ENCODE data around the gene MAP4K2. TPM values are rescaled to one million over a fixed set of nuclear protein-coding genes. Genes with fewer than 3 reads are reported as not detected.

The MAP4K2 gene
- total and polyA plus RNA-seq, 9 donors, result 7.4 to 15.5 (median 12.3) TPM

- no peaks in the 10 kb centered on the region for H3K9me3 ChIP-seq (replicated peaks; ENCODE audit: control insufficient read depth, low read depth, low read length)
- no peak for DNase-seq
- H3K27ac ChIP-seq (ENCODE audit: low read length), result no peak overlapping the region
- H3K27me3 ChIP-seq (ENCODE audit: control insufficient read depth, insufficient read depth, low read length), result no peaks in the 10 kb centered on the region
- no peaks in the 10 kb centered on the region for H3K36me3 ChIP-seq (ENCODE audit: control insufficient read depth, insufficient read depth, low read length)
- 91% methylated on average over 16 of the region's 28 CpGs for WGBS (ENCODE audit: insufficient coverage)
- H3K4me3 ChIP-seq (ENCODE audit: low read length), result no peak overlapping the region
- H3K4me1 ChIP-seq (ENCODE audit: control insufficient read depth, insufficient read depth, low read length), result peaks cover 2% of the 10 kb centered on the region
Observed at GRCh38 chr11:64838600-64839334, 35.8 kb upstream of the MAP4K2 start.

GRCh38 chr11:64837887-64838351 is 34.9 kb upstream of the MAP4K2 start:
- H3K4me1 ChIP-seq (ENCODE audit: control insufficient read depth, insufficient read depth, low read length), result no peaks in the 10 kb centered on the region
- WGBS (ENCODE audit: insufficient coverage), result 87% methylated on average over 8 of the region's 10 CpGs
- no peaks in the 10 kb centered on the region for H3K36me3 ChIP-seq (ENCODE audit: control insufficient read depth, insufficient read depth, low read length)
- H3K27ac ChIP-seq (ENCODE audit: low read length), result no peak overlapping the region
- H3K27me3 ChIP-seq (ENCODE audit: control insufficient read depth, insufficient read depth, low read length), result no peaks in the 10 kb centered on the region
- no peak overlapping the region for H3K4me3 ChIP-seq (ENCODE audit: low read length)
- H3K9me3 ChIP-seq (replicated peaks; ENCODE audit: control insufficient read depth, low read depth, low read length), result no peaks in the 10 kb centered on the region
- DNase-seq, result no peak

GRCh38 chr11:64836448-64837072 is 33.5 kb upstream of the MAP4K2 start:
- DNase-seq, result no peak
- 65% methylated on average over 8 of the region's 16 CpGs for WGBS (ENCODE audit: insufficient coverage)
- no peak overlapping the region for H3K4me3 ChIP-seq (ENCODE audit: low read length)

DNA sequence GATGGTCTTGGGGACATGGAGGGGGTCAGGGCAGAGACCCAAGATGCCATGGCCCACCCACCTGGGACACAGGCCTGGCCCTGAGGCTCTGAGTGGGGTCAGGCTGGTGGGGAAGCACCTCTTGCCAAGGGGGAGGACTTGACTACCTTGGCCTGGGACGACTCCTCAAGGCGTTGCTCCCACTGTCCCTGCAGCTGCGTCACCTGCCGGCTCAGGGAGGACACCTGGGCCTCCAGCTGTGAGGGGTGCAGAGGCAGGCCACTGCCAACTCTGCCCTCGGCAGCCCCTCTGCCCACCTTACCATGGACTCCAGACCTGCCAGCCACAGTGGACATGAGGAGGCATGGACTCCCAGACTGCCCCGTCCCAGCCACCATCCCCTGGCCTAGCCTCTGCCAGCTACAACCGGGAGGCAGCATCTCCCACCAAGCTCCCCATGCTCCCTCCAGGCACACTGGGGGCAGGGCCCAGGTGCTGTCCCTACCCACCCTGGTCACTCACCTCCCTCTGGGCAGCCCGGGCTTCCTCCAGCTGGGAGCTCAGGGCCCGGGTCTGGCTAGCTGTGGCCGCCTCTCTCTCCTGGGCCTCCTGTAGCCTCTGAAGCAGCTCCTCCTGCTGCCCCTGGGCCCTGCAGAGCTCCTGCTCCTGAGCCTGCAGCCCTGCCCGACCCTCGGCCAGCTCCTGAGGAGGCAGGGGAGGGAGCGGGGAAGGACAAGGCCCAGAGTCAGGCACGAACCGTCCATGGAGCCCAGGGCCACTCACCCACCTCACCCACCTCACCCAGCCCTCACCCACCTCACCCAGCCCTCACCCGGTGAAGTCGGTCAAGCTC is 32.8 kb upstream of the MAP4K2 start:
- 83% methylated on average over 11 of the region's 17 CpGs for WGBS (ENCODE audit: insufficient coverage)
- H3K4me3 ChIP-seq (ENCODE audit: low read length), result no peak overlapping the region
- DNase-seq, result no peak
- no peaks in the 10 kb centered on the region for H3K9me3 ChIP-seq (replicated peaks; ENCODE audit: control insufficient read depth, low read depth, low read length)
- H3K4me1 ChIP-seq (ENCODE audit: control insufficient read depth, insufficient read depth, low read length), result no peaks in the 10 kb centered on the region
- H3K27me3 ChIP-seq (ENCODE audit: control insufficient read depth, insufficient read depth, low read length), result no peaks in the 10 kb centered on the region
- H3K36me3 ChIP-seq (ENCODE audit: control insufficient read depth, insufficient read depth, low read length), result no peaks in the 10 kb centered on the region
- no peak overlapping the region for H3K27ac ChIP-seq (ENCODE audit: low read length)

More at GRCh38 chr11:64836448-64837072, 33.5 kb upstream of the MAP4K2 start:
- Histone ChIP-seq H3K9me3 (replicated peaks; ENCODE audit: control insufficient read depth, low read depth, low read length) (no peaks in the 10 kb centered on the region), H3K36me3 (ENCODE audit: control insufficient read depth, insufficient read depth, low read length) (no peaks in the 10 kb centered on the region), H3K4me1 (ENCODE audit: control insufficient read depth, insufficient read depth, low read length) (no peaks in the 10 kb centered on the region), H3K27me3 (ENCODE audit: control insufficient read depth, insufficient read depth, low read length) (no peaks in the 10 kb centered on the region), H3K27ac (ENCODE audit: low read length) (no peak overlapping the region)

DNA sequence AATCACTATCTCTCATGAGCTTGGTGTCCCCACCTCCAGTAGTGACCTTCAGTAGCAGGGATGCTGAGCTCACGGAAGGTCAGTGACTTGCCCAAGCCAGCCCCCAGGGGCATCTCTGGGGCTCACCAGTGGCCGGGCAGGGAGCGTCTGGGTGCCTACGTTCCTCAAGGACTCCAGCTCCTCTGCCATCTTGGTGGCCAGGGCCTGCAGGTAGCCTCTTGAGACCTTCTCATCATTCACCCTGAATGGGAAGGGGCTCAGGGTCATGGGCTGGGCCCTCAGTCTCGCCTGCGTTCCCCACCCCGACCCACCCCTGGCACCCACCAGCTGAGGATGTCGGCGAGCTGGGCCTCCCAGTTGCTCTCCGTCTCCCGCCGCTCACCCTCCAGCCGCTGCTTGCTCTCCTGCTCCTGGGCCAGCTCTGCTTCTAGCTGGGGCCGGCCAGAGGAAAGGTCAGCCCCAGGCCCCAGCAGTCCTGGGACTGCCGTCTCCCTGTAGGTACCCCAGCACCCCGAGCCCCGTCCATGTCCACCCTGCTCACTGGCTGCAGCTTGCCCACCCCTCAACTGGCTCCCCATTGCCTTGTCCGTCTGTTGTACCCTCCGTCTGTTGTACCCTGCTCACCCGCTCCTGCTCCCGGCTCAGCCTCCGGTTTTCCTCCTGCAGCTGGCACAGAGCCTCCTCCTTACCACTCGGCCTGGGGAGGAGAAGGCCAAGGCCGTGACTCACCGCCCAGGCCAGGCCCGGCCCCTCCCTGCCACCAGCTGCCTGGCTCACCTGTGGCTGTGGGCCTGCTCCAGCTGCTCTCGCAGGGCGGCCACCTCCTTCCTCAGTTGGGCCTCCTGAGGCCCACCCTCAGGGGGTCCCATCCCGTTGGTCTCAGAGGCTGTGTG is 32.0 kb upstream of the MAP4K2 start:
- Histone ChIP-seq H3K27me3 (ENCODE audit: control insufficient read depth, insufficient read depth, low read length) (no peaks in the 10 kb centered on the region), H3K4me1 (ENCODE audit: control insufficient read depth, insufficient read depth, low read length) (no peaks in the 10 kb centered on the region), H3K4me3 (ENCODE audit: low read length) (no peak overlapping the region), H3K9me3 (replicated peaks; ENCODE audit: control insufficient read depth, low read depth, low read length) (no peaks in the 10 kb centered on the region), H3K36me3 (ENCODE audit: control insufficient read depth, insufficient read depth, low read length) (no peaks in the 10 kb centered on the region), H3K27ac (ENCODE audit: low read length) (no peak overlapping the region)
- DNase-seq, result no peak
- WGBS (ENCODE audit: insufficient coverage), result 80% methylated on average over 26 of the region's 29 CpGs

DNA sequence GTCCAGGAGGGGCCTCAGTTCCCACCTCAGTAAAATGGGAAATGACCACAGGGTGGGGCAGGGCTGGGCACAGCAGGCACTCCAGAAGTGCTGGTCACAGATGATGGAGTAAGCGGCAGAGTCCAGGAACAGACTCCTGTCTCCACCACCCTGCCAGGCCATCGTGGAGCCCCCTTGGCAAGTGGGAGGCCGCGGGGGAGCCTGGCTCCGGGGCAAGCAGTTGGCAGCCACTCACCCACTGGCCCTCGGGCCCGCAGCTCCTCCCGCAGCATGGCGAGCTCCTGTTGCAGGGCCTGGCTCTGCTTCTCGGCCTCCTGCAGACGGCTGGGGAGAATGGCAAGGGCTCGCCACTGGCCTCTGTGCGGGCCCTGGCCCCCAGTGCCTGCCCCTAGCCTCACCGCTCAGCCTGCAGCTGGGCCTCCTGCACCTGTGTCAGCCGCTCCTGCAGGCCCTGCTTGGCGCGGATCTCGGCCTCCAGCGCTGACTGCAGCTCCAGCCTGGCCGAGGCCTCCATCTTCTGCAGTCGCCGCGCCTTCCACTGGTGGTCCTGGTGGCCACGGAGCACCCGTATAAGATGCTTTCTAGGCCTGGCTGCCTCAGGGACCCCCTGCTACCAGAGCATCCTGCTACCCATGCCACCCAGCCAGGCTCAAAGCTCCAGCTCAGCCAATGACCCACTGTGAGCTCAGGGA is 31.2 kb upstream of the MAP4K2 start:
- H3K36me3 ChIP-seq (ENCODE audit: control insufficient read depth, insufficient read depth, low read length), result no peaks in the 10 kb centered on the region
- no peaks in the 10 kb centered on the region for H3K27me3 ChIP-seq (ENCODE audit: control insufficient read depth, insufficient read depth, low read length)
- H3K27ac ChIP-seq (ENCODE audit: low read length), result no peak overlapping the region
- no peaks in the 10 kb centered on the region for H3K9me3 ChIP-seq (replicated peaks; ENCODE audit: control insufficient read depth, low read depth, low read length)
- 87% methylated on average over 24 of the region's 25 CpGs for WGBS (ENCODE audit: insufficient coverage)
- no peak for DNase-seq
- H3K4me3 ChIP-seq (ENCODE audit: low read length), result no peak overlapping the region
- H3K4me1 ChIP-seq (ENCODE audit: control insufficient read depth, insufficient read depth, low read length), result no peaks in the 10 kb centered on the region

GRCh38 chr11:64833509-64833908 is 30.5 kb upstream of the MAP4K2 start:
- Histone ChIP-seq H3K36me3 (ENCODE audit: control insufficient read depth, insufficient read depth, low read length) (no peaks in the 10 kb centered on the region), H3K27me3 (ENCODE audit: control insufficient read depth, insufficient read depth, low read length) (no peaks in the 10 kb centered on the region), H3K27ac (ENCODE audit: low read length) (no peak overlapping the region), H3K4me3 (ENCODE audit: low read length) (no peak overlapping the region), H3K9me3 (replicated peaks; ENCODE audit: control insufficient read depth, low read depth, low read length) (no peaks in the 10 kb centered on the region), H3K4me1 (ENCODE audit: control insufficient read depth, insufficient read depth, low read length) (no peaks in the 10 kb centered on the region)
- no peak for DNase-seq
- 97% methylated on average over 5 of the region's 10 CpGs for WGBS (ENCODE audit: insufficient coverage)

GRCh38 chr11:64833198-64833502 is 30.1 kb upstream of the MAP4K2 start:
- 80% methylated on average over 1 of the region's 12 CpGs for WGBS (ENCODE audit: insufficient coverage)

GRCh38 chr11:64832467-64833197 is 29.6 kb upstream of the MAP4K2 start:
- H3K9me3 ChIP-seq (replicated peaks; ENCODE audit: control insufficient read depth, low read depth, low read length), result no peaks in the 10 kb centered on the region
- no peaks in the 10 kb centered on the region for H3K27me3 ChIP-seq (ENCODE audit: control insufficient read depth, insufficient read depth, low read length)
- DNase-seq, result no peak
- H3K27ac ChIP-seq (ENCODE audit: low read length), result no peak overlapping the region
- WGBS (ENCODE audit: insufficient coverage), result 92% methylated on average over 16 of the region's 21 CpGs
- no peaks in the 10 kb centered on the region for H3K36me3 ChIP-seq (ENCODE audit: control insufficient read depth, insufficient read depth, low read length)
- no peaks in the 10 kb centered on the region for H3K4me1 ChIP-seq (ENCODE audit: control insufficient read depth, insufficient read depth, low read length)
- H3K4me3 ChIP-seq (ENCODE audit: low read length), result no peak overlapping the region

More at GRCh38 chr11:64833198-64833502, 30.1 kb upstream of the MAP4K2 start:
- Histone ChIP-seq H3K9me3 (replicated peaks; ENCODE audit: control insufficient read depth, low read depth, low read length) (no peaks in the 10 kb centered on the region), H3K27me3 (ENCODE audit: control insufficient read depth, insufficient read depth, low read length) (no peaks in the 10 kb centered on the region), H3K4me1 (ENCODE audit: control insufficient read depth, insufficient read depth, low read length) (no peaks in the 10 kb centered on the region), H3K4me3 (ENCODE audit: low read length) (no peak overlapping the region), H3K27ac (ENCODE audit: low read length) (no peak overlapping the region), H3K36me3 (ENCODE audit: control insufficient read depth, insufficient read depth, low read length) (no peaks in the 10 kb centered on the region)
- no peak for DNase-seq

Measured in muscle of leg (tissue), 11 donors.